H1 (cell line): ENCODE results near the gene CTNNA3. TPM values are rescaled to one million over a fixed set of nuclear protein-coding genes. Genes with fewer than 3 reads are reported as not detected.

Source experiments
- CTCF ChIA-PET: fragments of 300-600 bp; sonication (Branson Sonifier 250); formaldehyde crosslinking; loops from one replicate; lab custom pipeline; 2021; ENCODE audit not compliant: partially characterized antibody; lab: Charles Lee
- POLR2A ChIA-PET: fragments of 300-600 bp; sonication (Branson Sonifier 250); formaldehyde crosslinking; loops from one replicate; lab custom pipeline; 2021; ENCODE audit warnings: inconsistent platforms; ENCODE audit not compliant: partially characterized antibody; lab: Charles Lee
- DNase-seq, 2 experiments: peaks; one replicate each; pipeline versions ENCODE4 v3.0.0 to v3.0.0-alpha.2; 2010 to 2022; ENCODE audit warnings: low spot score in 2 of 2, low read depth in 1 of 2, mixed read lengths in 1 of 2
- FAIRE-seq: peaks from 2 replicates; lab custom pipeline; 2011; peaks lifted over from hg19 to GRCh38; lab: Jason Lieb, UNC
- H2AFZ ChIP-seq: 2 replicates; pipeline ENCODE4 v1.8.1; 2012; ENCODE audit warnings: low read length, inconsistent platforms
- H2AK5ac ChIP-seq: 2 replicates; pipeline ENCODE4 v1.6.1; 2013; ENCODE audit warnings: low read depth, low read length
- H2BK120ac ChIP-seq: replicated peaks from 2 replicates; pipeline ENCODE3; 2013; ENCODE audit warnings: low read depth, low read length, inconsistent platforms
- H2BK12ac ChIP-seq: 2 replicates; pipeline ENCODE4 v1.6.1; 2013; ENCODE audit warnings: low read depth, low read length
- H2BK15ac ChIP-seq: 2 replicates; pipeline ENCODE4 v1.6.1; 2013; ENCODE audit warnings: low read length
- H2BK20ac ChIP-seq: 2 replicates; pipeline ENCODE4 v1.6.1; 2013; ENCODE audit warnings: low read length
- H2BK5ac ChIP-seq: 2 replicates; pipeline ENCODE4 v1.6.1; 2013; ENCODE audit warnings: low read depth, low read length
- H3K14ac ChIP-seq: 2 replicates; pipeline ENCODE4 v1.6.1; 2013; ENCODE audit warnings: inconsistent platforms; ENCODE audit not compliant: insufficient read length
- H3K18ac ChIP-seq: 2 replicates; pipeline ENCODE4 v1.6.1; 2013; ENCODE audit warnings: low read length; ENCODE audit errors: extremely low read depth
- H3K23ac ChIP-seq: 2 replicates; pipeline ENCODE4 v1.6.1; 2013; ENCODE audit warnings: inconsistent platforms; ENCODE audit not compliant: insufficient read length
- H3K23me2 ChIP-seq: 2 replicates; pipeline ENCODE4 v1.6.1; 2013; ENCODE audit warnings: low read depth, low read length
- H3K27ac ChIP-seq: 2 replicates; pipeline ENCODE4 v1.6.1; 2011; ENCODE audit warnings: low read depth, low read length, inconsistent platforms
- H3K27me3 ChIP-seq, 4 experiments: replicated peaks in 1 of 4; 1 replicate in 1 of 4; 2 replicates in 3 of 4; pipeline versions ENCODE4 v1.6.1 to v1.8.1; 2011 to 2013; ENCODE audit warnings: low read length in 3 of 4, mild to moderate bottlenecking in 3 of 4, inconsistent platforms in 2 of 4, mixed read lengths in 2 of 4, moderate library complexity in 1 of 4; ENCODE audit not compliant: control insufficient read depth in 3 of 4, insufficient read depth in 3 of 4; ENCODE audit errors: extremely low read depth in 1 of 4
- H3K36me3 ChIP-seq, 4 experiments: 2 replicates each; pipeline versions ENCODE4 v1.6.1 to v1.8.1; 2011 to 2013; ENCODE audit warnings: mild to moderate bottlenecking in 4 of 4, low read length in 3 of 4, moderate library complexity in 2 of 4, control low read depth in 1 of 4, inconsistent platforms in 1 of 4; ENCODE audit not compliant: insufficient read depth in 4 of 4, control insufficient read depth in 2 of 4
- H3K4ac ChIP-seq: replicated peaks from 2 replicates; pipeline ENCODE3; 2013; ENCODE audit warnings: low read length, low read depth, mixed read lengths, inconsistent platforms; ENCODE audit not compliant: insufficient read length
- H3K4me1 ChIP-seq, 4 experiments: replicated peaks in 1 of 4; 1 replicate in 1 of 4; 2 replicates in 3 of 4; pipeline versions ENCODE4 v1.6.1 to v1.8.1; 2011 to 2013; ENCODE audit warnings: low read length in 3 of 4, inconsistent platforms in 2 of 4, mixed read lengths in 1 of 4; ENCODE audit not compliant: insufficient read depth in 4 of 4, control insufficient read depth in 3 of 4
- H3K4me2 ChIP-seq, 2 experiments: 2 replicates each; pipeline versions ENCODE4 v1.6.1 to v1.8.1; 2011 to 2013; ENCODE audit warnings: low read depth in 2 of 2, low read length in 2 of 2, control low read depth in 1 of 2, inconsistent platforms in 1 of 2, mild to moderate bottlenecking in 1 of 2; ENCODE audit not compliant: insufficient read depth in 1 of 2
- H3K4me3 ChIP-seq, 4 experiments: fragments of 200-600, 300-600 bp in 1 of 4; sonication (generic), shearing (Covaris generic), sonication (Bioruptor Twin) in 1 of 4; 2 replicates each; pipeline versions ENCODE4 v1.5.1 to v1.8.1; 2011 to 2016; ENCODE audit warnings: low read length in 4 of 4, low read depth in 3 of 4, control low read depth in 2 of 4, inconsistent platforms in 2 of 4, mild to moderate bottlenecking in 2 of 4, mixed read lengths in 1 of 4, moderate library complexity in 1 of 4; ENCODE audit not compliant: insufficient read depth in 2 of 4; ENCODE audit errors: extremely low read depth in 1 of 4
- H3K56ac ChIP-seq: replicated peaks from 2 replicates; pipeline ENCODE3; 2013; ENCODE audit warnings: low read depth, mild to moderate bottlenecking, mixed read lengths, low read length, inconsistent platforms; ENCODE audit not compliant: insufficient read length
- H3K79me1 ChIP-seq: 2 replicates; pipeline ENCODE4 v1.6.1; 2013; ENCODE audit warnings: low read depth, low read length, control low read depth
- H3K79me2 ChIP-seq, 2 experiments: 2 replicates each; pipeline versions ENCODE4 v1.6.1 to v1.8.1; 2012 to 2013; ENCODE audit warnings: low read length in 2 of 2, mild to moderate bottlenecking in 2 of 2, inconsistent platforms in 1 of 2; ENCODE audit not compliant: insufficient read depth in 2 of 2, control insufficient read depth in 1 of 2
- H3K9ac ChIP-seq, 4 experiments: replicated peaks in 1 of 4; 1 replicate in 1 of 4; 2 replicates in 3 of 4; pipeline versions ENCODE4 v1.6.1 to v1.8.1; 2011 to 2013; ENCODE audit warnings: low read depth in 3 of 4, low read length in 3 of 4, control low read depth in 2 of 4, mild to moderate bottlenecking in 2 of 4, moderate library complexity in 2 of 4, inconsistent platforms in 1 of 4; ENCODE audit errors: extremely low read depth in 1 of 4
- H3K9me3 ChIP-seq, 2 experiments: 2 replicates each; pipeline versions ENCODE4 v1.6.1 to v1.8.1; 2012 to 2013; ENCODE audit warnings: mild to moderate bottlenecking in 2 of 2, moderate library complexity in 2 of 2, control low read depth in 1 of 2, inconsistent platforms in 1 of 2, low read depth in 1 of 2, low read length in 1 of 2, mixed read lengths in 1 of 2; ENCODE audit not compliant: insufficient read depth in 2 of 2
- H4K20me1 ChIP-seq, 2 experiments: replicated peaks in 1 of 2; 2 replicates each; pipeline versions ENCODE3 to v1.8.1; 2011 to 2013; ENCODE audit warnings: inconsistent platforms in 2 of 2, low read length in 2 of 2, mild to moderate bottlenecking in 1 of 2; ENCODE audit not compliant: insufficient read depth in 2 of 2, control insufficient read depth in 1 of 2
- H4K5ac ChIP-seq: 2 replicates; pipeline ENCODE4 v1.6.1; 2013; ENCODE audit warnings: low read length, low read depth, mixed read lengths, inconsistent platforms; ENCODE audit not compliant: insufficient read length
- H4K8ac ChIP-seq: 2 replicates; pipeline ENCODE4 v1.8.0; 2013; ENCODE audit warnings: mild to moderate bottlenecking, moderate library complexity, low read length, inconsistent platforms; ENCODE audit not compliant: insufficient read depth; ENCODE audit errors: extremely low read depth
- H4K91ac ChIP-seq: replicated peaks from 2 replicates; pipeline ENCODE3; 2013; ENCODE audit warnings: low read length, mixed read lengths, inconsistent platforms; ENCODE audit not compliant: insufficient read length
- WGBS, 2 experiments: shearing (Covaris generic) in 1 of 2; methylation state at CpG; one replicate each; pipeline versions ENCODE4 v1.1.6 to v1.1.7; 2013 to 2015; ENCODE audit warnings: low lambda C conversion rate in 2 of 2, mixed read lengths in 2 of 2, inconsistent platforms in 1 of 2, low coverage in 1 of 2, missing lambda C conversion rate in 1 of 2; ENCODE audit not compliant: insufficient replicate concordance in 2 of 2, insufficient coverage in 1 of 2, insufficient read length in 1 of 2; ENCODE audit errors: extremely low coverage in 1 of 2, missing lambda C conversion rate in 1 of 2; 5-methylcytosine and 5-hydroxymethylcytosine counted together
- polyA plus RNA-seq, 7 experiments: library from polyadenylated mRNA; depleted of rRNA in 3 of 7; stranded (reverse) in 5 of 7; unstranded in 2 of 7; fragments of >200 nt in 5 of 7; fragments of 200-250 nt in 2 of 7; gene quantifications; 1 replicate in 5 of 7; 2 replicates in 1 of 7; 4 replicates in 1 of 7; pipeline versions ENCODE4 v1.2.1 to v1.2.3, GENCODE V29; 2011 to 2013; ENCODE audit warnings: missing spikeins in 2 of 7, mixed read lengths in 2 of 7
- total RNA-seq: library from RNA; stranded (reverse); fragmentation: NEBNext Ultra II Directional; extraction: Animal tissue kit (Norgen Biotek cat#: 25700); gene quantifications from 2 replicates; pipeline ENCODE4 v1.2.1, GENCODE V29; 2021

CTNNA3 gene
- total and polyA plus RNA-seq, 2 of the 8 experiments (the other 6 are each of a cell fraction or from before 2014, with no cell fraction given): 1.3 to 1.5 TPM

DNA sequence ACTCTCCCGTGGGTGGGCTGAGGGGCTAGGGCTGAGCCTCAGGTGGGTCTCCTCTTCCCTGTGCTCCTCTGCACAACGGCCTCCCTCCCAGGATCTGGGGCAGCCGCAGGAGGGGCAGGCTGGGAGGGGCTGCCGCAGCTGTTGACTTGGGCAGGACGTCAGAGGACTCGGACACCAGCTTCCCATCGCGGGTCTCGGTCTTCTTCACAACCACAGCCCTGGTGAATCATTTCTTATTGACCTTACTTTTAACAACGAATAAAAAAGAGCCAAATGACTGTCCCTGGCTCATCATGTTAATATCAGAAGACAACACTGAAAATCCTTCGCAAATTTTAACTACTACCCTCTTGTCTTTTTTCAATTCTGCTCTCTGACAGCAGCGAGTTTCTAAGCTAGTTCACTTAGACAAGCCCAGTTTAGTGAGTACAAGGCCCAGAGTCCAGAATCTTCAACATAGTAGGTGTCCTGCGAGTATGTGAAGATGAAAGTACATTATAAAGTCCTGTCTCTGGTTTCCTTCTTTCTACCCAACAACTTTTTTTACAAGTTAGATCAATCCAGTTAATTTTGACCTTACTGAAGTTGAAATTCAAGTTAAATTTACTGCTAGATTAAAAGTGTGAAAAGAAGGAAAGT lies 32.4 kb downstream of the CTNNA3 start:
- H3K27ac ChIP-seq: no peak overlapping the region
- H3K4me3 ChIP-seq: no peak overlapping the region
- H4K5ac ChIP-seq: no peak overlapping the region
- no peaks in the 10 kb centered on the region for H3K79me2 ChIP-seq
- no peak overlapping the region for H2BK15ac ChIP-seq
- no peaks in the 10 kb centered on the region for H3K36me3 ChIP-seq
- H2BK12ac ChIP-seq: no peak overlapping the region
- H3K79me1 ChIP-seq: no peaks in the 10 kb centered on the region
- H2AFZ ChIP-seq: no peak overlapping the region
- DNase-seq: no peak
- no peaks in the 10 kb centered on the region for H3K27me3 ChIP-seq
- peak overlapping the region; percentile 87; the same call in 1 of the 2 replicates for H4K8ac ChIP-seq
- H3K23ac ChIP-seq: no peak overlapping the region
- H3K4me1 ChIP-seq: no peaks in the 10 kb centered on the region
- no peak overlapping the region for H2BK120ac ChIP-seq
- CTCF ChIA-PET: interaction anchor here (1.4 to 4.9 kb wide), 2 partner anchors 17 to 116 kb away, joined by 4 to 67 read pairs; no protein-coding TSS in a partner anchor
- H3K18ac ChIP-seq: no peak overlapping the region
- 94% methylated on average over 12 of the region's 13 CpGs; no CpG with 5 or more reads in 1 of the 2 experiments for WGBS, 2 experiments
- no peak overlapping the region for H3K14ac ChIP-seq
- no peak for FAIRE-seq
- no peaks in the 10 kb centered on the region for H3K23me2 ChIP-seq
- no peak overlapping the region for H4K91ac ChIP-seq
- no peak overlapping the region for H3K4ac ChIP-seq
- no peaks in the 10 kb centered on the region for H4K20me1 ChIP-seq
- no peak overlapping the region for H3K9ac ChIP-seq
- no peak overlapping the region for H2AK5ac ChIP-seq
- no peak overlapping the region for H2BK20ac ChIP-seq
- H2BK5ac ChIP-seq: no peak overlapping the region
- H3K4me2 ChIP-seq: no peak overlapping the region
- POLR2A ChIA-PET: no interaction called here
- H3K9me3 ChIP-seq: no peaks in the 10 kb centered on the region
- no peak overlapping the region for H3K56ac ChIP-seq
